Right cardiac atrium (tissue), 5 donors: ENCODE measurements around the gene PCF11. TPM values are rescaled to one million over a fixed set of nuclear protein-coding genes. Genes with fewer than 3 reads are reported as not detected.

Experiments used
- ATAC-seq, 2 donors: fragments of 200-7000 bp; cut with Tn5 transposase; one replicate each; pipeline versions ENCODE4 v1.8.0 to v1.9.1; 2020; ENCODE audit warnings: moderate library complexity in 2 of 2, mild to moderate bottlenecking in 1 of 2
- DNase-seq, 3 donors: peaks; one replicate each; pipeline ENCODE4 v3.0.0-alpha.2; 2020
- H3K27ac ChIP-seq: one replicate; pipeline ENCODE4 v1.5.1; 2013; ENCODE audit warnings: mild to moderate bottlenecking, low read length, control low read depth, moderate library complexity
- H3K27me3 ChIP-seq: one replicate; pipeline ENCODE4 v1.6.1; 2013; ENCODE audit not compliant: control insufficient read depth, insufficient read depth
- H3K4me1 ChIP-seq: one replicate; pipeline ENCODE4 v1.6.1; 2013; ENCODE audit warnings: low read length; ENCODE audit not compliant: control insufficient read depth, insufficient read depth
- H3K4me3 ChIP-seq: one replicate; pipeline ENCODE4 v1.5.1; 2013; ENCODE audit warnings: low read length, control low read depth
- H3K9me3 ChIP-seq: one replicate; pipeline ENCODE4 v1.6.1; 2013; ENCODE audit warnings: low read length; ENCODE audit not compliant: control insufficient read depth
- WGBS: extraction: QIAGEN DNeasy Blood & Tissue Kit; methylation state at CpG from one replicate; pipeline ENCODE4 v1.1.7; 2013; 5-methylcytosine and 5-hydroxymethylcytosine counted together
- intact Hi-C, 4 donors: fragments of 100-400 bp; cut with DNase I; formaldehyde crosslinking; loops; one replicate each; pipeline versions ENCODE4 v1.11.0 to v1.14.0; 2022 to 2023
- long read RNA-seq, 4 donors: library from polyadenylated mRNA; unstranded; transcript quantifications; one replicate each; pipeline ENCODE4 v2.0.0, GENCODE V29; 2020 to 2021
- polyA plus RNA-seq: library from polyadenylated mRNA; stranded (reverse); fragments of 200-250 nt; gene quantifications from one replicate; pipeline ENCODE4 v1.2.3, GENCODE V29; 2013
- total RNA-seq, 4 donors: library from RNA; stranded (reverse); fragmentation: NEBNext Ultra II Directional; extraction: Animal tissue kit (Norgen Biotek cat#: 25700); gene quantifications; one replicate each; pipeline ENCODE4 v1.2.1, GENCODE V29; 2021
- donor health status: healthy with polysubstance abuse.
- donor health status: DM: no; HTN: yes; CAD: no.
- donor health status: DM: no; HTN: no; CAD: no.
- donor health status: DM: no; HTN: yes; CAD: no; lungs with severe emphysema.
- donor health status: DM: yes; HTN: yes; CAD: no.

The PCF11 gene, protein sequence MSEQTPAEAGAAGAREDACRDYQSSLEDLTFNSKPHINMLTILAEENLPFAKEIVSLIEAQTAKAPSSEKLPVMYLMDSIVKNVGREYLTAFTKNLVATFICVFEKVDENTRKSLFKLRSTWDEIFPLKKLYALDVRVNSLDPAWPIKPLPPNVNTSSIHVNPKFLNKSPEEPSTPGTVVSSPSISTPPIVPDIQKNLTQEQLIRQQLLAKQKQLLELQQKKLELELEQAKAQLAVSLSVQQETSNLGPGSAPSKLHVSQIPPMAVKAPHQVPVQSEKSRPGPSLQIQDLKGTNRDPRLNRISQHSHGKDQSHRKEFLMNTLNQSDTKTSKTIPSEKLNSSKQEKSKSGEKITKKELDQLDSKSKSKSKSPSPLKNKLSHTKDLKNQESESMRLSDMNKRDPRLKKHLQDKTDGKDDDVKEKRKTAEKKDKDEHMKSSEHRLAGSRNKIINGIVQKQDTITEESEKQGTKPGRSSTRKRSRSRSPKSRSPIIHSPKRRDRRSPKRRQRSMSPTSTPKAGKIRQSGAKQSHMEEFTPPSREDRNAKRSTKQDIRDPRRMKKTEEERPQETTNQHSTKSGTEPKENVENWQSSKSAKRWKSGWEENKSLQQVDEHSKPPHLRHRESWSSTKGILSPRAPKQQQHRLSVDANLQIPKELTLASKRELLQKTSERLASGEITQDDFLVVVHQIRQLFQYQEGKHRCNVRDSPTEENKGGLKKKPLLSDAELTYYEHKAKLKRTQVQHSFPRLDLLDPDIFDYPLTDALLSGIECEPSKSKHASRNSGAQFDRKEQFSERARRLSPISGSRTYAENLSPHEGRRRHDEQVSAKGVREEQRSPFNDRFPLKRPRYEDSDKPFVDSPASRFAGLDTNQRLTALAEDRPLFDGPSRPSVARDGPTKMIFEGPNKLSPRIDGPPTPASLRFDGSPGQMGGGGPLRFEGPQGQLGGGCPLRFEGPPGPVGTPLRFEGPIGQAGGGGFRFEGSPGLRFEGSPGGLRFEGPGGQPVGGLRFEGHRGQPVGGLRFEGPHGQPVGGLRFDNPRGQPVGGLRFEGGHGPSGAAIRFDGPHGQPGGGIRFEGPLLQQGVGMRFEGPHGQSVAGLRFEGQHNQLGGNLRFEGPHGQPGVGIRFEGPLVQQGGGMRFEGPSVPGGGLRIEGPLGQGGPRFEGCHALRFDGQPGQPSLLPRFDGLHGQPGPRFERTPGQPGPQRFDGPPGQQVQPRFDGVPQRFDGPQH (N-terminal part only)
- total RNA-seq: 10 to 100 TPM; 31.5 to 38.4 (median 34.6) TPM
- polyA plus RNA-seq: 17.5 TPM
- long read RNA-seq, donor 1, full-length matches to known transcripts: 5 of 12 reads
- long read RNA-seq, donor 1, partial matches to known transcripts: 6 of 12 reads
- long read RNA-seq, donor 1, other reads (novel, unspliced or antisense): 1 of 12 reads
- long read RNA-seq, donor 2, full-length matches to known transcripts: 2 of 7 reads
- long read RNA-seq, donor 2, partial matches to known transcripts: 3 of 7 reads
- long read RNA-seq, donor 2, other reads (novel, unspliced or antisense): 2 of 7 reads
- long read RNA-seq, donor 3, partial matches to known transcripts: 18 of 19 reads
- long read RNA-seq, donor 3, other reads (novel, unspliced or antisense): 1 of 19 reads
- long read RNA-seq, donor 4, full-length matches to known transcripts: 2 of 9 reads
- long read RNA-seq, donor 4, partial matches to known transcripts: 4 of 9 reads
- long read RNA-seq, donor 4, other reads (novel, unspliced or antisense): 3 of 9 reads

DNA sequence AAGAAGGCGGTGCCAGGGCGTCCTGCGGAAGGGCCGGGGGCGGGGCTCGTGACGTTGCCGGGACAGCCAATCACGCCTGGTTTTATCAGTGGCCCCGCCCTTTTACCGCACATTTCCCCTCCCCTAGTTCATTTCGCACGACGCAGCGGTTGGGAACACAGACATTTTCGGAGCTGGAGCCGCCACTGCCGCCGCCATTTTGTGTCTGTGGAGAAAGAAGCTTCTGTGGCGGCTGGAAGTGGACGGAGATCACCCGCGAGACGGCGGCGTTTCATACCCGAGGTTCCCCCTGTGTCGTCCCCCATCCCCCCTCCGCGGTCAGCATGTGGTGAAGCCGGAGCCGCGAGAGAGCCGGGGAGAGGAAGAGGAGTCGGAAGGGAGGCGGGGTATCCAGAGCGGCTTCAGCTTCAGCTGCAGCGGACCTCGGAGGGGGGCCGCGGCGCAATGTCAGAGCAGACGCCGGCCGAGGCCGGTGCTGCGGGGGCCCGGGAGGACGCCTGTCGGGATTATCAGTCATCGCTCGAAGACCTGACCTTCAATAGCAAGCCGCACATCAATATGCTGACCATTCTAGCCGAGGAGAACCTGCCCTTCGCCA is at the start of gene PCF11:
PCF11 (plus strand) TSS at position 136 of the 598 bp plus-strand sequence; CDS start at position 445, 309 bp downstream.
- Histone ChIP-seq H3K27ac (peak within 1 kb of the TSS; percentile 96), H3K4me1 (no peaks in the 10 kb centered on the region), H3K9me3 (no peaks in the 10 kb centered on the region), H3K4me3 (peak within 1 kb of the TSS; percentile 86), H3K27me3 (no peaks in the 10 kb centered on the region)
- intact Hi-C loops: loop anchor here in 2 of 4 donors (5.0 to 10.0 kb wide), 3 partner anchors 82 to 232 kb away; partner anchors contain the start of gene RAB30 (in 2 of the 2)
- ATAC-seq: peak; percentile 32 to 43
- under 1% methylated on average over 55 of the region's 55 CpGs for WGBS
- DNase-seq: no peak

DNA sequence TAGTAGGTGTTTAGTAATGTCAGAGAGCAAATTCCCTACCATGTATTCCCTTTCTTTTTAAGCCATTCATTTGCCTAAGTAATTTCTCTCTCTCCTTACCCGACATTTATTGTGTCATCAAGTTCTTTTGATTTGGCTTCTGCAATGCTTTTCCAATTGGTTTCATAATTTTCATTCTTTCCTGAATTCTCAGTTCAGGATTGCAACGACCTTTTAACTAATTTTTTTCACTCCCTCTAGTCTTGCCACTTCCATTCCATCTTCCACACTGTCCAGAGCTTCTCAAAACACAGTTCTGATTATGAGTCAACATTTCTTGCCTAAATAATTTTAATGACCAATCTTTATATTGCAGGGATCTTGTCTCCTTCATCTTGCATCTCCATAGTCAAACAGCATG is 44.0 kb upstream of the PCF11 start:
- WGBS: 58% methylated on average over 2 of the region's 2 CpGs
- Histone ChIP-seq H3K9me3 (no peaks in the 10 kb centered on the region), H3K4me3 (no peak overlapping the region), H3K27ac (no peak overlapping the region), H3K27me3 (no peaks in the 10 kb centered on the region), H3K4me1 (peaks cover 2% of the 10 kb centered on the region)
- no peak for DNase-seq
- intact Hi-C loops: no loop called here
- no peak for ATAC-seq

DNA sequence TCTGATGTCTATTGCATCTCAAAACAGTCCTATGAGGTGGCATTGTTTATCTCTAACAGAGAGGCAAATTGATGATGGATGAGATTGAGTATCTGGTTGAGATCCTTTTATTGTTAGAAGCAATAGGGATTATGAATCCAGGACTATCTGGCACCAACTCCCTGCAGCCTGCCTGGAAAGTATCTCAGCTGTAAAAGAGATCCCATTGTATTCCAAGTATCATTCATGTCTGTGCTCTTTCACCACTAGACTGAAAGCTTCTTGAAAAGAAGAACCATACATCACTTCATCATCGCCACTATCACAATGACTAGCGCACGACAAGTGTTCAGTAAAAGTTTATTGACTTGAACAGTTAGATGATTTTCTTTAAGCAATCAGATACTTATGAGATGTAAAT is 41.9 kb upstream of the PCF11 start:
- Histone ChIP-seq H3K9me3 (no peaks in the 10 kb centered on the region), H3K4me3 (no peak overlapping the region), H3K4me1 (peaks cover 2% of the 10 kb centered on the region), H3K27me3 (no peaks in the 10 kb centered on the region), H3K27ac (no peak overlapping the region)
- intact Hi-C loops: no loop called here
- ATAC-seq: no peak
- no peak for DNase-seq
- WGBS: 86% methylated on average over 3 of the region's 3 CpGs

DNA sequence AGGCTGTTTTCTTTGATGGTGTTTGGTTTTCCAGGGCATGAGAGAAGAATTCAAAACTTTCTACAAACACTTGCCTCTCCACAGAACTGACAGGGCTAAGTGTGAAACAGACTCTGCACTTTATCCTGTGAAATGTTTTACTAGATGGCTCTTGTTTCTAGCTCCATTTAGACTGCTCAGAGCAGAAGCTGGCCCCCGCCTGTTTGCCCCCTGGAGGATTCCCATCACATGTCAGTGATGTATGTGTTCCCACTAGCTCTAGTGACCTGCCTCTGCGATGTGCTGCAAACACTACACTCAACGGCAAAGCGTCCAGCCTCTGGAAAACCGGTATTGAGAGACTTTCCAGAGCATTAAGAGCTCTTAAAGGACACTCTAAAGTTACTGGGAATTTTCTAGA is 41.4 kb upstream of the PCF11 start:
- Histone ChIP-seq H3K27ac (peak overlapping the region; percentile 38), H3K4me3 (no peak overlapping the region)

DNA sequence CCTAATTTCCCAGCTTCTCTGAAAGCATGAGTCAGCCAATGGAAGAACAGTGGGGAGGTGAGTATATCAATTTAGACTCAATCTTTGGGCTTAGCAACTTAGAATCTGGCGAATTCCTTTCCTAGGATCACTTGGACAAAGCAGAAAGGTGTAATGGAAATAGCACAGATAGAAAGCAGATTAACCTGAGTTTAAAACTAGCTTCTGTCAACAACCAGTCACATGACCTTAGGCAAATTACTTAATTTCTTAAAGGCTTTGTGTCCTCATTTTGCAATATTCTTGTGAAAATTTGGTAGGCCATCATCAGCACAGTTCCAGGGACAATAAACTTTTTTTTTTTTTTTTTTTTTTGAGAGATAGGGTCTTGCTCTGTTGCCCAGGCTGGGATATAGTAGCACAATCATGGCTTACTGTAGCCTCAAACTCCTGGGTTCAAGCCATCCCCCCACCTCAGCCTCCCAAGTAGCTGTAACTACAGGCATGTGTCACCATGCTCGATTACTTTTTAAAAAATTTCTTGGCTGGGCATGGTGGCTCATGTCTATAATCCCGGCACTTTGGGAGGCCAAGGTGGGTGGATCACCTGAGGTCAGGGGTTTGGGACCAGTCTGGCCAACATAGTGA is 40.8 kb upstream of the PCF11 start:
- no peak overlapping the region for H3K4me3 ChIP-seq
- WGBS: 91% methylated on average over 3 of the region's 3 CpGs
- H3K27ac ChIP-seq: no peak overlapping the region
- H3K9me3 ChIP-seq: no peaks in the 10 kb centered on the region
- DNase-seq: no peak
- no peak for ATAC-seq
- intact Hi-C loops: no loop called here
- no peaks in the 10 kb centered on the region for H3K27me3 ChIP-seq
- H3K4me1 ChIP-seq: peaks cover 2% of the 10 kb centered on the region

More for the DNA sequence above, 41.4 kb upstream of the PCF11 start:
- Histone ChIP-seq H3K27me3 (no peaks in the 10 kb centered on the region), H3K4me1 (peaks cover 2% of the 10 kb centered on the region), H3K9me3 (no peaks in the 10 kb centered on the region)
- ATAC-seq (peak; percentile 25 to 66), DNase-seq (peak in 2 of 3 donors; percentile 56 to 66)
- 48% methylated on average over 5 of the region's 5 CpGs for WGBS
- intact Hi-C loops: no loop called here

DNA sequence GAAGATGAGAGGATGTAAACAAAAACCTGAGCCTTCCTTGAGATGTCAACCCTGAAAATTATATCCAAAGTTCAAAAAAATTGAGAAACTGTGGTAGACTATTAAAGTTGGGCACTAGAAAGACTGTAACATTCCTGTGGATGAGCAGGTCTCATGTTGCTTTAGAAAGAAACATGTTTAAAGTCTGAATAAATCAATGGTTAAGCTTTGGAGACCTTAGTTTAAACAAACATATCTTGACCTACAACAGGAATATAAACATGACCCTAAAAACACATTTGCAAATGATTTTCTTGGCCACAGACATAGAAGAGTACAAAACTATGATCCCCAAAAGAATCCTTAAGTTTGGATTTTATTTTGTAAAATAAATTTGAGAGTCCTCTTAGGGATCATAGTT is 38.1 kb upstream of the PCF11 start:
- no peak for DNase-seq
- Histone ChIP-seq H3K27me3 (no peaks in the 10 kb centered on the region), H3K4me1 (peaks cover 2% of the 10 kb centered on the region), H3K27ac (no peak overlapping the region), H3K4me3 (no peak overlapping the region), H3K9me3 (no peaks in the 10 kb centered on the region)
- intact Hi-C loops: no loop called here
- ATAC-seq: no peak

DNA sequence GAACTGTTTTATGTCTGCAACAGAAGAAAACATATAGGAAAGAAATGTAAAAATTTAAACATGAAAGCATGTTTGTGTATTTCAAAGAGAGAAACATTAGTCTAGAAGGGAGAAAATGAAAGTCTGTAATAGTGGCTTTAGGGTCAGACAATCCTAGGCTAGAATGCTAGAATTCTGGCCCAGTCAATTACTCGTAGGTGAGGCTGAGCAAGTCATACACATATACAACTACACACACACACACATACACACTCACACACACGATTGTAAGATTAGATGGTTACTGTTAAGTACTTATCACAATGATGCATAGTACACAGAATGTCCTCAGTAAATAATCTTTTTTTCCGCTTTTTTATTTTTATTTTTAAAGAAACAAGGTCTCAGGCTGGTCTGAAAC is 37.7 kb upstream of the PCF11 start:
- H3K4me1 ChIP-seq: peaks cover 2% of the 10 kb centered on the region
- no peak for ATAC-seq
- H3K4me3 ChIP-seq: no peak overlapping the region
- no peak overlapping the region for H3K27ac ChIP-seq
- DNase-seq: no peak
- H3K27me3 ChIP-seq: no peaks in the 10 kb centered on the region
- intact Hi-C loops: no loop called here
- WGBS: 80% methylated on average over 3 of the region's 3 CpGs
- H3K9me3 ChIP-seq: no peaks in the 10 kb centered on the region

DNA sequence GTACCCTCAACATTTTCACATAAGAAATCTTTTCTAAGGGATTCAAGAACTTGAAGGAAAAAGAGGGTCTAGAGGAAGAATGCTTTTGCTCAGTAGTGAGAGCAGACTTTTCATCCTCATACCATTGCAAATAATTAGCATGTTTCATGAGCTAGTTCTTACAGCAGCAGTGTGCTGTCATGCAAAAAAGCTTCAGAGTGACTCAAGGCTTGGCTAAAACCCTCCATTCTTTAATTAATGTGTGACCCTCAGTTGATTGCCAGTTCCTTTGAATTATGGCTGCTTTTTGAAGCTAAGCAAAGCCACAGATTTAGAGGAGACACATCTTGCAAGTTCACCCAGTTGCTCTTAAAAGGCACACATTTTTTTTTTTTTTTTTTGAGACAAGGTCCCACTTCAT is 36.6 kb upstream of the PCF11 start:
- no peak for ATAC-seq
- Histone ChIP-seq H3K27me3 (no peaks in the 10 kb centered on the region), H3K4me3 (no peak overlapping the region), H3K9me3 (no peaks in the 10 kb centered on the region), H3K4me1 (peaks cover 2% of the 10 kb centered on the region), H3K27ac (no peak overlapping the region)
- intact Hi-C loops: no loop called here
- no peak for DNase-seq

DNA sequence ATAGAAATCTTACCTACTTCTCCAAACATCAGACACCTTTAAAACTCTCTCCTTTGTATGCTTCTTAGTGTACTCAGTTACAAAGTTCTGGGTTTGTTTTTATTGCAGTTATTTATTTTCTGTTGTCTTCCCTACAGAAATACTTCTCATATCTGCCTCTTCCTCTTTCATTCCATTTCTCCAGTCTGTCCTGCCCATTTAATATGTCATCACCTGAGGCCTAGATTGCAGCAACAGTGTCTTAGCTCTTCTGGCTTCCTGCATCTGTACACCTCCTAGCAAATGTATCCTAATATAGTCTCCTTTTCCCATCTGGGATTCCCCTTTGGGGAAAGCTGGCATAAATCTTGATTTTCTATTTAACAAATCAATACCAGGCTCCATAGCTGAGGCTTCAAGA is 34.9 kb upstream of the PCF11 start:
- Histone ChIP-seq H3K27ac (no peak overlapping the region), H3K4me3 (no peak overlapping the region), H3K27me3 (no peaks in the 10 kb centered on the region), H3K9me3 (no peaks in the 10 kb centered on the region), H3K4me1 (no peaks in the 10 kb centered on the region)
- DNase-seq: no peak
- intact Hi-C loops: no loop called here
- ATAC-seq: no peak
